EL (cell line): ENCODE results near the gene FBXO22.
"Not testable (repeated sequence)": the region's sequence is repeated elsewhere in the genome, so short reads cannot be mapped to it uniquely, and the experiment has no call there.

Experiments
- DNase-seq: peaks from one replicate; pipeline ENCODE4 v3.0.0-alpha.2; 2016

The FBXO22 gene

GRCh38 chr15:75903331-75904239 is at the start of gene FBXO22:
Gene FBXO22 (plus strand): TSS chr15:75903878. CDS start chr15:75903964, 86 bp downstream.
- DNase-seq = peak; percentile 89

- no peak for DNase-seq
Measured at GRCh38 chr15:75857886-75858285, 45.8 kb upstream of the FBXO22 start.

GRCh38 chr15:75861750-75862402 is 41.8 kb upstream of the FBXO22 start:
- DNase-seq = no peak

- DNase-seq = no peak
Measured at GRCh38 chr15:75862796-75863195, 40.9 kb upstream of the FBXO22 start.

GRCh38 chr15:75864213-75865059 is 39.2 kb upstream of the FBXO22 start:
- no peak for DNase-seq

GRCh38 chr15:75866045-75866444 is 37.6 kb upstream of the FBXO22 start:
- not testable (repeated sequence) for DNase-seq

GRCh38 chr15:75866916-75867315 is 36.8 kb upstream of the FBXO22 start:
- no peak for DNase-seq

- DNase-seq = no peak
Measured at GRCh38 chr15:75867449-75867848, 36.2 kb upstream of the FBXO22 start.

GRCh38 chr15:75868019-75868418 is 35.7 kb upstream of the FBXO22 start:
- DNase-seq = no peak

- DNase-seq = no peak
Measured at GRCh38 chr15:75869446-75869845, 34.2 kb upstream of the FBXO22 start.

- not testable (repeated sequence) for DNase-seq
Measured at GRCh38 chr15:75871589-75871988, 32.1 kb upstream of the FBXO22 start.

- no peak for DNase-seq
Measured at GRCh38 chr15:75872403-75872990, 31.2 kb upstream of the FBXO22 start.

- peak; percentile 29 for DNase-seq
Measured at GRCh38 chr15:75884041-75884440, 19.6 kb upstream of the FBXO22 start.

- no peak for DNase-seq
Measured at GRCh38 chr15:75887178-75887577, 16.5 kb upstream of the FBXO22 start.

GRCh38 chr15:75891895-75892294 is 11.8 kb upstream of the FBXO22 start:
- DNase-seq = peak; percentile 84

GRCh38 chr15:75895731-75896130 is 7.9 kb upstream of the FBXO22 start:
- DNase-seq = no peak

- no peak for DNase-seq
Measured at GRCh38 chr15:75900577-75900976, 3.1 kb upstream of the FBXO22 start.

- DNase-seq = no peak
Measured at GRCh38 chr15:75902129-75902557, 1.5 kb upstream of the FBXO22 start.

- DNase-seq = no peak
Measured at GRCh38 chr15:75905231-75905630, 1.6 kb downstream of the FBXO22 start.

- DNase-seq = not testable (repeated sequence)
Measured at GRCh38 chr15:75910355-75910754, 6.7 kb downstream of the FBXO22 start.

- no peak for DNase-seq
Measured at GRCh38 chr15:75916978-75917377, 13.3 kb downstream of the FBXO22 start.

- DNase-seq = no peak
Measured at GRCh38 chr15:75918135-75918534, 14.5 kb downstream of the FBXO22 start.

GRCh38 chr15:75920079-75920478 is 16.4 kb downstream of the FBXO22 start:
- no peak for DNase-seq
